GM12875 (cell line): Measurements from ENCODE around the gene CAMKK1.

Experiments used
- H3K4me3 ChIP-seq: one replicate; pipeline ENCODE4 v1.5.1; 2011; ENCODE audit warnings: low read depth, low read length, control low read depth
- TF ChIP-seq, protein P1 (sequence below): IDR thresholded peaks from 2 replicates; pipeline ENCODE4 v1.5.1; 2011; ENCODE audit warnings: low read depth, mild to moderate bottlenecking, control low read depth, inconsistent platforms, low read length, moderate library complexity, borderline replicate concordance; ENCODE audit not compliant: insufficient read depth

Gene CAMKK1

DNA sequence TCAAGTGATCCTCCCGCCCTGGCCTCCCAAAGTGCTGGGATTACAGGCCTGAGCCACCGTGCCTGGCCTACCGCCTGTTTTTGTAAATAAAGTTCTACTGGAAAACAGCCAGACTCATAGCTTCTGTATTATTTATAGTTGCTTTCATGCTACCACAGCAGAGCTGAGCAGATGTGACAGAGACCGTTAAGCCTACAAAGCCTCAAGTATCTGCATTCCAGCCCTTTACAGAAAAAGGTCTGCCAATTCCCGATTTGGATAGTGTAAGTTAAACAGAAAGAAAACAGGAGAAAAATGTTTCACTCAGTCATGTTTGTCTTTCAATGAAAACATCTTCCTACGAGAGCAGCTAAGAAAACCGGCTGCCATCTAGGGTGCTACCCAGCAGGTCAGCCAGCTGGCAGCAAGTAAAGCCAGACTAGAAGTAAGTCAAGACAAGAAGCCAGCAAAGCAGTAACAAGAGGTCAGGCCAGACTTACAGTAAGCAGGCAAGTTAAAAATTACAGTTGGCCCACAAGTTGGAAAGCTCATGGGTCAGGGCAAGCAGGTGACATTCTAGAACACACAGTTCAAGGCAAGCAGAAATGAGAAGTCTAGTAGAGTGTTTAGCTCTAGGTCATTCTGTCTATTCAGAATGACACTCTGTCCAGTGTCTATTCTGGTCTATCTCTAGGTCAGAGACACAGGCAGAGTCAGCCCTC, 64.6 kb downstream of the CAMKK1 start:
- TF ChIP-seq, protein P1, sequence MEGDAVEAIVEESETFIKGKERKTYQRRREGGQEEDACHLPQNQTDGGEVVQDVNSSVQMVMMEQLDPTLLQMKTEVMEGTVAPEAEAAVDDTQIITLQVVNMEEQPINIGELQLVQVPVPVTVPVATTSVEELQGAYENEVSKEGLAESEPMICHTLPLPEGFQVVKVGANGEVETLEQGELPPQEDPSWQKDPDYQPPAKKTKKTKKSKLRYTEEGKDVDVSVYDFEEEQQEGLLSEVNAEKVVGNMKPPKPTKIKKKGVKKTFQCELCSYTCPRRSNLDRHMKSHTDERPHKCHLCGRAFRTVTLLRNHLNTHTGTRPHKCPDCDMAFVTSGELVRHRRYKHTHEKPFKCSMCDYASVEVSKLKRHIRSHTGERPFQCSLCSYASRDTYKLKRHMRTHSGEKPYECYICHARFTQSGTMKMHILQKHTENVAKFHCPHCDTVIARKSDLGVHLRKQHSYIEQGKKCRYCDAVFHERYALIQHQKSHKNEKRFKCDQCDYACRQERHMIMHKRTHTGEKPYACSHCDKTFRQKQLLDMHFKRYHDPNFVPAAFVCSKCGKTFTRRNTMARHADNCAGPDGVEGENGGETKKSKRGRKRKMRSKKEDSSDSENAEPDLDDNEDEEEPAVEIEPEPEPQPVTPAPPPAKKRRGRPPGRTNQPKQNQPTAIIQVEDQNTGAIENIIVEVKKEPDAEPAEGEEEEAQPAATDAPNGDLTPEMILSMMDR = no peak

DNA sequence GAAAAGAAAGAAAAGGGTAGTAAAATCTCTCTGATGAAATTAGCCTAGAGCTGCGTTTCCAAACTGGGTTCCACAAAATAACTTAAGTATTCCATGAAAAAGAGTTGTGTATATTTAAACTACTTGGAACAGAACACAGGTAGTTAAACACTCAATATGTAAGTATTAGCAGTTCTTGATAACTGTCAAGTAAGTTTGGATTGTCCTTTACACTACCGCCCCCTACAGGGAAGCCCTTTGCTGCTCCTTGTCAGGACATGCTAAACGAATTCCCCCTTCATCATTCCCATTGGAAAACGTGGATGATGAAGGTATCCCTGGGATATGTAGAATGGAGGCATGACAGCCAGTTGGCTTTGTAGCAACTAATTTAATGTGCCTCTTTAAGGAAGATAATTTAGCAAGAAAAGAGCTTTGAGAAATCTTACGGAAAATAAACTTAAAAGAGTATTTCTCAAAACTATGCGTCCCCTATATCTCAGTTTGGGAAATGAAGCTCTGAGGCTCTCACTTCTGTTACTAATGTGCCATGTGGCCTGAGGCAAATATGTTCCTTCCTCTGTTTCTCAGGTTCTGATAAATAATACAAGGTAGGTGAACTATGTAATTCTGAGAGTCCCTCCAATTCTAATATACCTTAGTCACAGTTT, 65.6 kb downstream of the CAMKK1 start:
- TF ChIP-seq, protein P1 = peak; percentile 76
- no peak overlapping the region for H3K4me3 ChIP-seq

More for the DNA sequence above, 64.6 kb downstream of the CAMKK1 start:
- no peak overlapping the region for H3K4me3 ChIP-seq

DNA sequence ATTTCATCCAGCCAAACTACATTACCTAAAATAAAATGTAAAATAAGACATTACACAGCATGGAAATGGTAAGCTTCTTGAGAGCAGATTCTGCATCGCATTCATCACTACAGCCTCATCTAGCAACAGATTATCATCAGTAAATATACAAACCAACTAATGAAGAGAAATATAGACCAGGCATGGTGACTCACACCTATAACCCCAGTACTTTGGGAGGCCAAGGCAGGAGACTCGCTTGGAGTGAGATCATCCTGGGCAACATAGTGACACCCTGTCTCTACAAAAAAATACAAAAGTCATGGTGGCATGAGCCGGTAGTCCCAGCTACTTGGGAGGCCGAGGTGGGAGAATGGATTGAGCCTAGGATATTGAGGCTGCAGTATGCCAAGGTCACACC, 66.7 kb downstream of the CAMKK1 start:
- no peak overlapping the region for H3K4me3 ChIP-seq
- TF ChIP-seq, protein P1 = no peak

DNA sequence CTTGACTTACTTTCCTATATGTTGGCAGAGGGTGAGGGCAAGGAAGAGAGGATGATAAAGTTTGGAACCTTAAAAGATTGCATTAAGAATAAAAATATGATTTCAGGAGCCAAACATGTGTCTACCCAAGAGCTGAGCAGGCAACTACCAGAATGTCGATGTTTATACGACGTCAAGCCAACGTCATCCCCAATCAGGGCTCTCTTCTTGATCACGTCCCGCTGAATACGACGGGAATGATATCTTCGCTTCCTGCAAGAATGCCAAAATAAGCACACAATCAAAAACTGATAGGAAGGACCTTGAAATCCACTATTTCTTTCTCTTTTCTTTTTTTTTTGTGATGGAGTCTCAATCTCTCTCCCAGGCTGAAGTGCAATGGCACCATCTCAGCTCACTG, 71.8 kb downstream of the CAMKK1 start:
- H3K4me3 ChIP-seq = no peak overlapping the region
- TF ChIP-seq, protein P1 = no peak

DNA sequence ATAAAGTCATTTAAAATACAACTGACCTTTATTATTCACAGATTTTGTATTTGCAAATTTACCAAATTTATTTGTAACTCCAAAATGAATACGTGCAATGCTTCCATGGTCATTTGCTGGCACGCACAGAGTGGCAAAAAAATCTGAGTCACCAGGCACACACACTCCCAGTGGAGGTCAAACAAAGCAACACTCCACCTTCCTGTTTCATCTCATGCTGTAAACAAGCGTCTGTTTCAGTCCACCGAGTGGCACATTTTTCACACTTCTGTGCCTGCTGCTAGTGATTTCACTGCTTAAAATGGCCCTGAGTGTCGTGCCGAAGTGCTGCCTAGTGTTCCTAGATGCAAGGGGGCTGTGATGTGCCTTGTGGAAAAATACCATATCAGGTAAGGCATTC, 74.1 kb downstream of the CAMKK1 start:
- TF ChIP-seq, protein P1 = no peak
- H3K4me3 ChIP-seq = no peak overlapping the region

DNA sequence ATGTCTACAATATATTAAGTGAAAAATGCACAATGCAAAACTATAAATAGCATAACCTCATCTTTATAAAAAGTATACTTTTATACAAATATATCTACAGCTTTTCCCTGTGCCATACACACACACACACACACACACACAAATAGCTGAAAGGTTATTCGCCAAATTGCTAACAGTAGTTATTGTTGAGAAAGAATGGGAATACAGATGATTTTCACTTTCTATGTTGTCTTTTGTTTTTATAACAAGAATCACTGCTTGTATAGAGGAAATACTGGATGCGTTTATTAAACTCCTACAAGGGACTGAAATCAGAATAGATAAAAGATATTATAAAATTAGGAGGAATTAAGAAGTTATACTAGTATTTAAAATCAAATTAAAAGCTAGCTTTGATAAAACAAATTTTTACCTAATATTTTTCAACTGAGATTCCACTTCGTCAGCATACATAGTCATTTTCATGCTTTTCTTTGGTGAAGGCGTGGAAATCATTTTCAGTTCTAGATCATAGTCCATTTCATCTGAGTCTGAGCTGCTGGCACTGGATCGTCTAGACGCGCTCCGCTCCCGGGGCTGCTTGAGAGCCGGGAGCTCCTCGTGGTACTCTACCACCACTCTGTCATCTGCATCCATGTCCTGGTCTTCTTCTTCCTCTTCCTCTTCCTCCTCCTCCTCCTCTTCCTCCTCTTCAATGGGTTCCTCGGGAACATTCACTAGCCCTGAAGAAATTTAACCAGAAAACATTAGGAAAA, 74.8 kb downstream of the CAMKK1 start:
- TF ChIP-seq, protein P1 = no peak

More for the DNA sequence above, 74.8 kb downstream of the CAMKK1 start:
- H3K4me3 ChIP-seq = no peak overlapping the region
